Activated CD4-positive, alpha-beta T cell treated with anti-CD3 and anti-CD28 coated beads, Interleukin-2, amount 50 U/mL, for 4 hours (primary cell): Measurements from ENCODE around the gene GPR4.

Experiments
- DNase-seq, 2 experiments: peaks; one replicate each; pipeline ENCODE4 v3.0.0-alpha.2; 2020

The GPR4 gene

DNA sequence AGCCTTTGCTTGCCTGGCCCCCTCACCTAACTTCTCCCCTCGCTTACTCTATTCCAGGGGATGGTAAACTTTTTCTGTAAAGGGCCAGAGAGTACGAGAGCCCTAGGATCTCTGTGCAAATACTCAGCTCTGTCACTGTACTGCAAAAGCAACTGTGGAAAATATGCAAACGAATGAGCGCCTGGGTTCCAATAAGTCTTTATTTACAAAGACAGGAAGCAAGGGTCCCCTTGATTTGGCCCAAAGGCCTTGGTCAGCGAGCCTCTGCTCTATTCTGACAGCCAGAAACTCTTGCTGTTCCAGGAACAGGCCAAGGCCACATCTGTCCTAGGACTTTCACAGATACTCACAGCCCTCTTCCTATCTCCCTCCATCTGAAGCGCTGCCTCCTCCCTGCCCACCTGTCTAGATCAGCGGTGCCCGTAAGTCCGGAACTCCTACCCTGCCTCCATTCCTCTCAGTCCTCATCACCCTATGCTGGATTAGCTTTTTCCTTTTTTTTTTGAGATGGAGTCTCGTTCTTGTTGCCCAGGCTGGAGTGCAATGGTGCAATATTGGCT, 54.7 kb downstream of the GPR4 start:
- no peak for DNase-seq

DNA sequence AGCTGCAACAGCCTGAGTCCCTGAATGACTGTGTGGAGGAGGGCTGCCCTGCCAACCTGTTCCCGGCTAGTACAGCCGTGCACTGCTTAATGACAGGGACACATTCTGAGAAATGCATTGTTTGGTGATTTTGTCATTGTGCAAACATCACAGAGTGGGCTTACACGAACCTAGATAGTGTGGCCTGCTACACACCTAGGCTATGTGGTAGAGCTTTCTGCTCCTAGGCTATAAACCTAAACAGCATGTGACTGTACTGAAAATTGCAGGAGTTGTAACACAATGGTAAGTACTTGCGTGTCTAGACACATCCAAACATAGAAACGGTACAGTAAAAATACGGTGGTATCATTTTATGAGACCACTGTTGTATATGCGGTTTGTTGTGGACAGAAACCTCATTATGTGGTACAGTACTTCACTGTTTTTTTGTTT, 59.8 kb downstream of the GPR4 start:
- no peak for DNase-seq
